ENCODE data around the gene KLHL3.

Gene KLHL3

DNA sequence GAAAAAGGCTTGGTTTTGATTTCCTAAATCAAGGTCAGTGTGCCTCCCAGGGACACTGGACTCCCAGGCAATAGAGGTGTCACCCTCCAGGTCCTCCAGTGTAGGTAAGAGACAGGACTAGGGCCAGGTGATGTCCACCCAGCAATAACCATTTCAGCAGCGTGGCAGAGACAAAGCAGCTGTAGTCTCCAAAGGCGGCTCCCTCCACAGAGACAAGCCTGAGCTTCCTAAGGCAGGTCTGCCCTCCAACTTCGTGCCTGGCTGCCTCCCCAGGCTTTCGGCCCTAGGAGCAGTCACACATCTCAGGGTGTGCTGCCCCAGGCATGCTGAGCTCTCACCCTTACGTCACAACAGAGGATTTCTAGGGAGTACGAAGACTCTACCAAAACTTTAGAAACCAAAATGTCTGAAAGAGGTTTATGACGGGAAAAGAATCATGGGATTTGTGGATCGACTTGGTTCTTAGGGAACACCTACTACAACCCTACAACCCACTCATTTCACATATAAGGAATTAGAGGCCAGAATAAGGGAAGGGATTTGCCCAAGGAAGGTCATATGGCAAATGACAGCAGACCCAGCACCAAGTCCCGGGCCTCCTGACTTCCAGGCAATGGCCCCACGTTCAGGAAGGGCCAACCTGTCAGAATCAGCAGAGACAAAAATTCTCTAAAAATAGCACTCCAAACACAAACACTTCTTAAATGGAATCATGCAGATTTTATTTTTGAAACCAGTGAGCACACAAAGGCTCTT is 105.5 kb downstream of the KLHL3 start:
- DNase-seq = no peak

GRCh38 chr5:137629646-137630045 is 106.2 kb downstream of the KLHL3 start:
- DNase-seq = no peak

DNA sequence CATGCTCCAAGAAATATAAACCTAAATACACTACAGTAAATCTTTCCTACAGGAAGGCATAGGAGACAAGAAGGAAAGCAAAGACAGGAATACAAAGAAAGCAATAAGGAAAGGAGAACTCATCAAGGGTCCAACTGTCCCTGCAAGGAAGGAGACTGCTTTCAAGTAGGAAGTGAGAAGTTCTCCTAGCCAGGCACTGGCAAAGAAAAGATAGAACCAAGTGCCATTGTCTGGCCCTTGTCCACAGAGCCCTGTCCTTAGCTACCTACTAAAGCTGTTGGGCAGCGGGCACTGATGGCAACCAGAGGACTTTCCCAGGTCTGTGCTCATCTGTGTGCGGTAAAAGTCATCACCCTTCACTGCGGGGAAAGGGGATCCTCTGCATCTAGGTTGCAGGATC is 108.2 kb downstream of the KLHL3 start:
- no peak for DNase-seq

GRCh38 chr5:137627293-137627692 is 108.6 kb downstream of the KLHL3 start:
- no peak for DNase-seq

DNA sequence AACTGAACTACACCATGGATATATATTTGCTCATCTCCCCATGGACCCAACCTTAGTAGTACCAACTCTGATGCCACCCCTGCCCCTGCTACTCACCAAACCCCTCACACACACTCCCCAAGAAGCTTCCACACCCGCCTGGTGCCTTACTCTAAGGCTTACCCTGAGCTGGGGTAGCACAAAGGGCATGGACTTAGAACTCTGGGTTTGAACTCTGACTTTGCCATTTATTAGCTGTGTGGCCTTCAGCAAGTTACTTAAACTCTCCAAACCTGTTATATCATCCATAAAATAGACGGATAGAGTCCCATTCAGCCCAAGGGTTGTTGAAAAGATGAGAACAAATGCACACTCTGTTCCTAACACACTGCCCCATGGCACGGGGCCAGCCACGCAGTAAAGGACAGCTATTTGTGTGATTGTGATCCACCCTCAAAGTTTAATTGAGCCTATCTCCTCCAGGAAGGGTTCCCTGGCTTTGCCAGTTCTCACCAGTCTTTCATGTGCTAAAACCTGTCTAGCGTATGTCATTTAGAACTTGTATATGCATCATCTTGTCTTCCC is 111.0 kb downstream of the KLHL3 start:
- no peak for DNase-seq

DNA sequence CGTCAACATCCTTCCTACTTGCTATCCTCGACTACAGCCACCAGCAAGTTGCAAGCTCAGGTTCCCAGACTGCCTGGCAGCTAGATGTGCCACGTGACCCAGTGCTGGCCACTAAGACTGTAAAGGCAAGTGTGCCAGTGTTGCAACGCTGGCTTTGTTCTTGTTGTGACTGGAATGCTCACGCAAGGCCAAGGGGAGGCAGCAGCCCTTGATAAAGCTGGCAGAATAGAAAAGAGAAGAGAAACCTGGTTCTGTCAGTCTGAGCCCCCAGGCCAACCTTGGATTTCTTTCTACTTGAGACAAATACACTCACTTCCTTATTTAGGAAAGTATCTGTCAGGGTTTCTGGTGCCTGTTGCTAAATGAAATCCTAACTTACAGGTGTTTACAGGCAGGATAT is 113.0 kb downstream of the KLHL3 start:
- no peak for DNase-seq

DNA sequence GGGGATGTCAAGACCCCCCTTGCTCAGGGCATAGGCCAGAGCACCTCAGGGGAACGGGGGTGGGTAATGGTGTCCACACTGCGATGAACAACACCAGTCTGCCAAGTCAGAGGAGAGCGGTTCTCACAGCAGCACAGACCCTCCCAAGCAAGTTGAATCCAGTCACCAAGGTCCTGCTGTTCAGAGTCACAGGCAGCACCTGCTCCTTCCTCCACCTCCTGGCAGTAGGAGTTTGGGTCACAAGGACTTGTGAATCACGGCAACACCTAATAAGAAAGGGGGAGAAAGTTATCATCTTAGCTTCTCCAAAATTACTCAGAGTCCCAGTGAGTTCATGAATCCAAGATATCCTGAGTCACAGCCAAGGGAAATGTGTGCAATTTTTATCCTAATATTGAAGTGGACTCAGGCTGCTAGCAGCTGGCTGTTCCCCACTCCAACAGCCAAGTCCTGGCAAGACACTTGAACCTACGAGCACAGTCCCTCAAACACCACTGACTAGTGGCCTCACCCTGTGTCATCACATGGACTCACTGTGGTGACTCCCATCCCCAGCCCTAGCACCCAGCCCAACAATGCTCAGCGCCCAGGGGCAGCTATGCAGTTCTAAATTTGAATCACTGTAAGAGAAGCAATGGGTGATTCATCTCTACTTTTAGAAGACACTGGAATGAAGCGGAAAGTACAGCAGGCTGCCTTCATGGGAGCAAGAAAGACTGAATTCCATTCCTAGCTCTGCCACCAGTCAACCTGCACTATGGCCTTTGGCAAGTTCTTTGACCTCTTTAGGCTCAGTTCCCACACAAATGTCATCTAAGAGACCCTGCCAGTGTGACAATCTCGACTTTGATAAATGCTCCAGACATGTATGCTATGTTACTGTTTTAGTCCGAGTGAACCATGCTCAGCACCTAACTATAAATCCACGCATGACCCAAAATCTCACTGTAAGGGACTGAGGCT is 113.7 kb downstream of the KLHL3 start:
- no peak for DNase-seq

DNA sequence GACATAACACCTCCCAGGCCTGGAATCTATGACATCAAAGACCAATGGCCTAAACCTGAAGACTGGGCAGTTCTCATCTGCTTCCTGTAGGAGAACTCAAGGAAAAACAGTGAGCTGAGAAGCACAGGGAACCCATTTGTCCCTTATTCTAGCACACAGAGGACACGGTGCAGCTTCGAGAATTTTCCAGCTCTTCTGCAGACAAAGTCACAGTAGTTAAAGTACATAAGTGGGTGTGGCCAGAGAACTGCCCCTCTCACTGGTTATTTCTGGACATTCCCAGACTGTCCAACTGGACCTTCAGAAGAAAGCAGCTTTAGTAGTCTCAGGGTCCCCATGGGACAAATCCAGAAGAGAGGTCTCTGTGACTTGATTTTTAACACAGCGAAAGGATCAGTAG is 114.6 kb downstream of the KLHL3 start:
- DNase-seq = no peak

DNA sequence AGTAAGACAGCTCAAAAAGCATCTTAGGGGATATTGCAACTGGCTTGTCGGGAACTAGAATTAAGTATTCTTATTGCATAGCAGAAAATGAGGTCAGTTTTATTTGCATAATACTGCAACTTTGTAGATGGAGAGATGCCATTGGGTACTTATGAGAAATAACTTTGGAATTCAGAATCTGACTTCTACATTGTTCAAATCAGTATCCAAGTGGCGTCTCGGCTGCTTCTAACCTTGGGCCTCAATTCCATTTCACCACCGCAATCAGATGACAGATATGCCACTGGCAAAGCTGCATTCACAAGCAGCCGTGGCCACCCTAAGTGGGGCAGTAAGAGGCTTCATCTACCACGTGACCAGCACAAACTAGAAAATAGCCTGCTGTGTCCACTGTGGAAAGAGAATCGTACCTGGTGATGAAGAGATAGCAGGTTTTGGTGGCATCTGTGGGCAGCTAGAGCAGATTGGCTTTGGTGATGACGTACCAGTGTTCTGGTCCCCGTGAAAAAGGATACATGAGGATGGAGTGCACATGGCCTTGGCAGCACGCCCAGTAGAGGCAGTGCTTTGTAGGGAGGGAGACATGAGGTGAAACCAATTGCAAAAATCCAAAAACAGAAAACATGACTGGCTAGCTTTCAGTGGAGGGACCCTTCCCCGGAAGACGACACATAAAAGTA is 116.6 kb downstream of the KLHL3 start:
- DNase-seq = no peak

- DNase-seq = no peak
Observed at GRCh38 chr5:137618476-137618875, 117.4 kb downstream of the KLHL3 start.

- DNase-seq = no peak
Observed at GRCh38 chr5:137617528-137618205, 118.2 kb downstream of the KLHL3 start.

DNA sequence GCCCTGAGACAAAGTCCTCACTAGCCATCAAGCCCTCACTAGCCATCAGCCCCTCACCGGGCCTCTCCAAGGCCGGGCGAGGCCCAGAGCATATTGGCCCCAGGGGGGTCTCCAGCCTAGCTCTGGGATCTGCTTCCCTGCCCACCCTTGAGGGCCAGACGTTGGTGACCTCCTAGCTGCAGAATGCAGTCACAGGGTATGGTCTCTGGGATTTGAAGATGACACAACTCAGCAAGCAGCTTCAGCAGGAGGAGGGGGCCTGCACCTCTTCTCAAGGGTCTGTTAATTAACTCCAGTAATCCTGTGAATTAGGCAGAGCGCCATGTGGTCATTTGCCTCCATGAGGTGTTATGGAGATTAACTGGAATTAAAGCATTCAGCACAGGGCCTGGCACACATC is 119.8 kb downstream of the KLHL3 start:
- DNase-seq = no peak

GRCh38 chr5:137615171-137615775 is 120.6 kb downstream of the KLHL3 start:
- DNase-seq = no peak

GRCh38 chr5:137613554-137614265 is 122.2 kb downstream of the KLHL3 start:
- no peak for DNase-seq

DNA sequence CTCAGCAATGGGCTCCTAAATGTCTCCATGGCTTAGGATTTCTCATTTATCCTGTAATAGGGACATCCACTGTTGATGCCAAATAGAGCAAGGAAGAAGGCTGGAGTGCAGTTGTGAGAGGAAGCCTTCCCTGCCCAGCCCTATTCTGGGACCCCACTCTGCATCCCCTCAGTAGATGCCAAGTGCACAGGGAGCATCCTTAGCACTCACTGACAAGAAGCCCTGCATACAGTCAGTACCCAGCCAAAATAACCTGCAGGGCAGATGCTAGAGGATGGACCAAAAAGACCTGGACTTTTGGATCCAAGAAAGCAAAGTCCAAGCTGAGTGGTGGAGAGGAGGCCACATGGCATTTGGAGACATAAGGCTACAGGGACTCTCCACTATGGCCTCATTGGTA is 123.3 kb downstream of the KLHL3 start:
- no peak for DNase-seq

DNA sequence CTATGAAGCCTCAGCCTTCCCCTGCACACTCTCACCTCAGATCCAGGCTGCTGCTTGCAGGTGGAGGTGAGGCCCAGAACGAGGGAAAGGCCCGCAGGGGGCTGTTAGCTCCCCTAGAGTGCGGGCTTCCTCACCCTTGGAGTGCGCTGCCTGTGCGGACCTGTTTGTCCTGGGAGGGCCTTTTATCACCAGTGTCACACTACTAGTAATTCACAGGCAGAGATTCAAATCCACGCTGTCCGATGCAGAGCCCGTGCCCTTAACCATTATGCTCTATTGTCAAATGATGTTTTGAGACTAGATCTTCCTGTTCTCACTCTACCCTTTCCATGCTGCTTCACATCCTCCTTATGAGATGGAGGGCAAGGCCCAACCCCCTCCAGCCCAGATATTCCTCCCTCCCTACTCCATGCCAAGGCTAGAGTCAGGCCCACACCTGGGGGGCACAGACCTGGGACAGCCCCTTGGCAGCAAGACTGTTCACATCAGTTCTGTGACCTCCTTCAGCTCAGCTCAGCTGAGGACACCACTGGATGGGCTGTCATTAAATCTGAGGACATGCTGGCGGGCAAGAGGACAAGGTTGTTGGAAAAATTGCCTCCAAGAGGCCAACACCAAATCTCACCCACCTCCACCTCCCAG is 124.0 kb downstream of the KLHL3 start:
- no peak for DNase-seq

DNA sequence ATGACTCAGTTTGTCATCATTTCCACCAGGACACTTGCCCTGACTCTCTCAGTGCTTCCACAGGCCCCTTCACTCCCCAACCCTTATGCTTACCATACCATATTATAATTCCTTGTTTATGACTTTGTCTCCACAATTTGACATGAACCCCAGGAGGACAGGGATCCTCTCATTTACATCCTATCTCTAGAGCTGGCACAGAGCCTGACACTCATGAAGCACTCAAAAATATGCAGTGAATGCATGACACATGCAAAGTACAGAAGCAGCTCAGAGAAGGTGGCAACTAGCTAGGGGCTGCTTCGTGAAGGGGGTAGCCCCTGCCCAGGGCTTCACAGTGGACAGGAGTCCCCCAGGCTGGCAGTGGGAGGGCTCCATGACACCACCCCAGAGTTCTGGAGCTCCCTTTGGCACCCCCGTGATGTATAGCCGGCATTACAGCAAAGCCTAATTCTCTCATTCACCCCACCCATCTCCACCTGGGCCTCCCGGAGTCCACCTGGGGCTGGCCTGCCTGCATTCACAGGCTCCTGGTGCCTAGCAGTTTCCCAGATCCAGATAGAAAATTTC is 124.8 kb downstream of the KLHL3 start:
- no peak for DNase-seq

DNA sequence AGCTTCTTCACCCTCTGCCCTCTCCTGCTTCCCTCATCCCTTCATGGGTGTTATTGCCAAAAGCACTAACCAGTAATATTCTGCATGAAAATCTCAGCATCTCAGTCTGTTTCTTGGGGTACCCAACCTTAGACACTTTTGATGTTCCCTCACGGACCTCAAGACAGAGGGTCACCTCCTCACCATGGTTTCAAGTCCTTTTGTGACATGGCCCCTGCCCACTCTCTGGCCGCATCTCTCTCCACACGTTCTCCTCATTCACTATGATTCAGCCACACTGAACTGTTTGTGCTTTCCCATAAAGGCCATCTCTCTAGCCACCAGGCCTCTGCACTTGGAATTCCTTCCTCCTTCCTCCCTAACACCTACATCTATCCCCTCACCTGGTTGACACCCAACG is 125.3 kb downstream of the KLHL3 start:
- no peak for DNase-seq

DNA sequence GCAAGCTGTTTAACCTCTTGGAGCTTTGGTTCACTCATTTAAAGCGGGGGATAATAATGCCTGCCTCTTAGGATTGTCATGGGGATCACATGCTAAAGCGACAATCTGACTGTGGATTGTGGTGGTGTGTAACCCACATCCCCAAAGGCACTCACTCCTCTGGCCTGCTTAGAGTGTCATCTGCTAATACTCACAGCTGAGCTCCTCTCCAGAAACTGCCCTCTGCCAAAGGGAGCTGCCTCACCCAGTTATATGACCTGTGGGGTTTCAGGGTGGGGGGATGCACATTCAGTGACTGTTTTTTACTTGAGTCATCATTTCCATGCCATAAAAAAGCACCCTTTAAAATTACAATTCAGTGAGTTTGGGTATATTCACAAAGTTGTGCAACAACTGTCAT is 126.8 kb downstream of the KLHL3 start:
- DNase-seq = no peak

GRCh38 chr5:137607771-137608170 is 128.1 kb downstream of the KLHL3 start:
- no peak for DNase-seq

- DNase-seq = no peak
Observed at GRCh38 chr5:137606401-137606800, 129.5 kb downstream of the KLHL3 start.
